H9 (cell line): Measurements from ENCODE around the gene SIPA1. TPM values are rescaled to one million over a fixed set of nuclear protein-coding genes. Genes with fewer than 3 reads are reported as not detected.

ENCODE experiments used
- DNase-seq: peaks from one replicate; pipeline ENCODE4 v3.0.0-alpha.2; 2017
- H2AFZ ChIP-seq: one replicate; pipeline ENCODE4 v1.6.1; 2013; ENCODE audit warnings: mild to moderate bottlenecking, low read length, control low read depth, moderate library complexity
- H2AK5ac ChIP-seq: 2 replicates; pipeline ENCODE4 v1.6.1; 2013; ENCODE audit warnings: low read length, control low read depth, mixed read lengths; ENCODE audit not compliant: insufficient read length
- H2BK120ac ChIP-seq: one replicate; pipeline ENCODE4 v1.6.1; 2013; ENCODE audit warnings: low read depth, mild to moderate bottlenecking, low read length, control low read depth, inconsistent platforms; ENCODE audit not compliant: poor library complexity, severe bottlenecking
- H2BK12ac ChIP-seq: 2 replicates; pipeline ENCODE4 v1.6.1; 2013; ENCODE audit warnings: low read length, control low read depth, mixed read lengths, low read depth; ENCODE audit not compliant: insufficient read length
- H2BK15ac ChIP-seq: 2 replicates; pipeline ENCODE4 v1.6.1; 2013; ENCODE audit warnings: low read depth, low read length, control low read depth
- H2BK20ac ChIP-seq: one replicate; pipeline ENCODE4 v1.6.1; 2013; ENCODE audit warnings: low read depth, mild to moderate bottlenecking, low read length, control low read depth, inconsistent platforms; ENCODE audit not compliant: poor library complexity, severe bottlenecking
- H2BK5ac ChIP-seq: 2 replicates; pipeline ENCODE4 v1.6.1; 2013; ENCODE audit warnings: low read length, control low read depth, mixed read lengths; ENCODE audit not compliant: insufficient read length
- H3K14ac ChIP-seq: 2 replicates; pipeline ENCODE4 v1.6.1; 2013; ENCODE audit warnings: low read length, control low read depth; ENCODE audit not compliant: insufficient read depth
- H3K18ac ChIP-seq: 2 replicates; pipeline ENCODE4 v1.6.1; 2013; ENCODE audit warnings: low read depth, mild to moderate bottlenecking, mixed read lengths, low read length, control low read depth; ENCODE audit not compliant: insufficient read length
- H3K23ac ChIP-seq: 2 replicates; pipeline ENCODE4 v1.6.1; 2013; ENCODE audit warnings: low read length, control low read depth, mixed read lengths, low read depth; ENCODE audit not compliant: insufficient read length
- H3K23me2 ChIP-seq: 2 replicates; pipeline ENCODE4 v1.6.1; 2013; ENCODE audit warnings: low read depth, mild to moderate bottlenecking, mixed read lengths, low read length, control low read depth; ENCODE audit not compliant: insufficient read length, poor library complexity, severe bottlenecking
- H3K27ac ChIP-seq: 2 replicates; pipeline ENCODE4 v1.5.1; 2013; ENCODE audit warnings: low read length, control low read depth, mixed read lengths, low read depth; ENCODE audit not compliant: insufficient read length
- H3K27me3 ChIP-seq: 2 replicates; pipeline ENCODE4 v1.6.1; 2013; ENCODE audit warnings: low read length, control low read depth, inconsistent platforms; ENCODE audit not compliant: insufficient read depth
- H3K4ac ChIP-seq: 2 replicates; pipeline ENCODE4 v1.6.1; 2013; ENCODE audit warnings: low read depth, mild to moderate bottlenecking, control low read depth, inconsistent platforms, low read length, moderate library complexity
- H3K4me1 ChIP-seq: 2 replicates; pipeline ENCODE4 v1.6.1; 2013; ENCODE audit warnings: low read length, control low read depth, inconsistent platforms; ENCODE audit not compliant: insufficient read depth
- H3K4me2 ChIP-seq: 2 replicates; pipeline ENCODE4 v1.6.1; 2013; ENCODE audit warnings: low read length, control low read depth, mixed read lengths; ENCODE audit not compliant: insufficient read length, insufficient read depth
- H3K56ac ChIP-seq: 2 replicates; pipeline ENCODE4 v1.6.1; 2013; ENCODE audit warnings: low read depth, mild to moderate bottlenecking, mixed read lengths, low read length, control low read depth; ENCODE audit not compliant: insufficient read length
- H3K79me1 ChIP-seq: 2 replicates; pipeline ENCODE4 v1.6.1; 2013; ENCODE audit warnings: low read depth, mild to moderate bottlenecking, moderate library complexity, low read length, control low read depth, inconsistent platforms; ENCODE audit not compliant: insufficient read depth, poor library complexity, severe bottlenecking
- H3K79me2 ChIP-seq: 2 replicates; pipeline ENCODE4 v1.6.1; 2013; ENCODE audit warnings: low read length, control low read depth, inconsistent platforms; ENCODE audit not compliant: insufficient read depth
- H3K9ac ChIP-seq: 2 replicates; pipeline ENCODE4 v1.6.1; 2013; ENCODE audit warnings: low read length, control low read depth, mixed read lengths; ENCODE audit not compliant: insufficient read length; ENCODE audit errors: extremely low read depth
- H3K9me3 ChIP-seq: one replicate; pipeline ENCODE4 v1.6.1; 2013; ENCODE audit warnings: low read depth, low read length, inconsistent platforms; ENCODE audit not compliant: control insufficient read depth
- H3T11ph ChIP-seq: one replicate; pipeline ENCODE4 v1.6.1; 2013; ENCODE audit warnings: mild to moderate bottlenecking, low read length, control low read depth, inconsistent platforms
- H4K20me1 ChIP-seq: one replicate; pipeline ENCODE4 v1.6.1; 2013; ENCODE audit not compliant: control insufficient read depth, insufficient read length, insufficient read depth
- H4K5ac ChIP-seq: 2 replicates; pipeline ENCODE4 v1.6.1; 2013; ENCODE audit warnings: low read depth, mild to moderate bottlenecking, mixed read lengths, low read length, control low read depth; ENCODE audit not compliant: insufficient read length
- H4K8ac ChIP-seq: replicated peaks from 2 replicates; pipeline ENCODE4 v1.6.1; 2013; ENCODE audit warnings: low read length, control low read depth, mixed read lengths, low read depth; ENCODE audit not compliant: insufficient read length
- H4K91ac ChIP-seq: 2 replicates; pipeline ENCODE4 v1.6.1; 2013; ENCODE audit warnings: low read depth, mild to moderate bottlenecking, moderate library complexity, mixed read lengths, low read length, control low read depth; ENCODE audit not compliant: insufficient read length
- H3K27ac Mint-ChIP-seq, 3 experiments: 2 replicates in 2 of 3; 3 replicates in 1 of 3; pipeline ENCODE4 v1.8.0; 2020 to 2021; ENCODE audit warnings: mixed read lengths in 3 of 3, mild to moderate bottlenecking in 1 of 3, moderate library complexity in 1 of 3
- H3K27me3 Mint-ChIP-seq: 2 replicates; pipeline ENCODE4 v1.8.0; 2021; ENCODE audit warnings: low read depth, mild to moderate bottlenecking, moderate library complexity, mixed read lengths
- H3K36me3 Mint-ChIP-seq, 3 experiments: 2 replicates in 2 of 3; 3 replicates in 1 of 3; pipeline ENCODE4 v1.8.0; 2020 to 2021; ENCODE audit warnings: low read depth in 3 of 3, mixed read lengths in 3 of 3; ENCODE audit not compliant: insufficient read depth in 1 of 3
- H3K4me1 Mint-ChIP-seq, 2 experiments: 2 replicates each; pipeline ENCODE4 v1.8.0; 2020; ENCODE audit warnings: mixed read lengths in 2 of 2
- H3K4me3 Mint-ChIP-seq, 2 experiments: 2 replicates in 1 of 2; 3 replicates in 1 of 2; pipeline ENCODE4 v1.8.0; 2020 to 2021; ENCODE audit warnings: mild to moderate bottlenecking in 2 of 2, mixed read lengths in 2 of 2, moderate library complexity in 1 of 2
- H3K9me3 Mint-ChIP-seq, 2 experiments: 2 replicates in 1 of 2; 3 replicates in 1 of 2; pipeline ENCODE4 v1.8.0; 2020; ENCODE audit warnings: mild to moderate bottlenecking in 2 of 2, mixed read lengths in 2 of 2, moderate library complexity in 1 of 2
- CTCF ChIP-seq: fragments of 200-600 bp; sonication (generic); conservative IDR thresholded peaks from 3 replicates; pipeline ENCODE4 v1.8.0; 2021; ENCODE audit warnings: antibody characterized with exemption, mild to moderate bottlenecking
- WGBS: extraction: QIAGEN DNeasy Blood & Tissue Kit; methylation state at CpG from one replicate; pipeline ENCODE4 v1.1.7; 2013; ENCODE audit warnings: missing lambda C conversion rate, low lambda C conversion rate, mixed read lengths; ENCODE audit not compliant: insufficient read length; ENCODE audit errors: extremely low coverage; 5-methylcytosine and 5-hydroxymethylcytosine counted together
- total RNA-seq: library from RNA; stranded (reverse); gene quantifications from 2 replicates; pipeline ENCODE4 v1.2.1, GENCODE V29; 2021

SIPA1 gene
- total RNA-seq, 1 experiment from 2014 or later, result 32.0 TPM

GRCh38 chr11:65589444-65590239, 48.3 kb upstream of the SIPA1 start:
- Histone ChIP-seq H2BK5ac (no peak overlapping the region), H3K14ac (no peak overlapping the region), H3K79me2 (no peaks in the 10 kb centered on the region), H3K9me3 (no peaks in the 10 kb centered on the region), H2BK15ac (no peak overlapping the region), H3K23ac (no peak overlapping the region), H4K8ac (no peak overlapping the region), H4K5ac (no peak overlapping the region), H2BK20ac (no peak overlapping the region), H3K23me2 (no peaks in the 10 kb centered on the region), H3K4me1 (no peaks in the 10 kb centered on the region; the same call in 1 of the 2 replicates), H3T11ph (no peak overlapping the region), H2BK120ac (no peak overlapping the region), H3K4me2 (no peak overlapping the region), H3K27me3 (no peaks in the 10 kb centered on the region; the same call in 1 of the 2 replicates), H3K27ac (no peak overlapping the region), H3K4ac (no peak overlapping the region), H2AFZ (no peak overlapping the region), H3K79me1 (no peaks in the 10 kb centered on the region), H4K20me1 (no peaks in the 10 kb centered on the region), H4K91ac (no peak overlapping the region), H3K18ac (no peak overlapping the region), H3K9ac (no peak overlapping the region), H2BK12ac (no peak overlapping the region), H3K56ac (no peak overlapping the region), H2AK5ac (no peak overlapping the region)
- Mint-ChIP-seq H3K4me3 (no peak overlapping the region; a peak in 1 of 5 replicates), H3K4me1 (peaks cover 8 to 40% of the 10 kb centered on the region in 2 experiments), H3K36me3 (peaks cover 0 to 4% (median 3%) of the 10 kb centered on the region in 3 experiments; a peak in 3 of 7 replicates), H3K9me3 (no peaks in the 10 kb centered on the region), H3K27ac (no peak overlapping the region), H3K27me3 (peaks cover 33% of the 10 kb centered on the region)
- no peak for DNase-seq
- no CpG with 5 or more reads among the region's 9 CpGs for WGBS
- TF ChIP-seq CTCF, result no peak
